Neutrophil (primary cell): ENCODE results near the gene CD79B.
"Not testable (repeated sequence)": the region's sequence is repeated elsewhere in the genome, so short reads cannot be mapped to it uniquely, and the experiment has no call there.

Experiments used
- H3K27ac ChIP-seq: fragments of 200-600 bp; sonication (generic); 2 replicates; pipeline ENCODE4 v1.5.1; 2016; ENCODE audit warnings: mild to moderate bottlenecking, moderate library complexity
- H3K27me3 ChIP-seq: fragments of 200-600 bp; sonication (generic); 2 replicates; pipeline ENCODE4 v1.6.0; 2016; ENCODE audit warnings: mild to moderate bottlenecking
- H3K36me3 ChIP-seq: fragments of 200-600 bp; sonication (generic); 2 replicates; pipeline ENCODE4 v1.5.1; 2017
- H3K4me1 ChIP-seq, 2 experiments: fragments of 200-600 bp in 1 of 2; sonication (generic) in 1 of 2; 1 replicate in 1 of 2; 2 replicates in 1 of 2; pipeline versions ENCODE4 v1.5.1 to v1.6.1; 2013 to 2016; ENCODE audit warnings: low read depth in 1 of 2, low read length in 1 of 2, mild to moderate bottlenecking in 1 of 2, moderate library complexity in 1 of 2; ENCODE audit not compliant: control insufficient read depth in 1 of 2, insufficient read depth in 1 of 2
- H3K4me3 ChIP-seq, 2 experiments: fragments of 200-600 bp in 1 of 2; sonication (generic) in 1 of 2; 1 replicate in 1 of 2; 2 replicates in 1 of 2; pipeline ENCODE4 v1.5.1; 2013 to 2016; ENCODE audit warnings: low read depth in 1 of 2, low read length in 1 of 2, mild to moderate bottlenecking in 1 of 2, moderate library complexity in 1 of 2
- H3K9me3 ChIP-seq: fragments of 200-600 bp; sonication (generic); 2 replicates; pipeline ENCODE4 v1.5.1; 2016
- TF ChIP-seq, protein P1 (sequence below): fragments of 200-600 bp; sonication (generic); IDR thresholded peaks from 2 replicates; pipeline ENCODE4 v1.5.1; 2016; ENCODE audit warnings: antibody characterized with exemption

CD79B gene

DNA sequence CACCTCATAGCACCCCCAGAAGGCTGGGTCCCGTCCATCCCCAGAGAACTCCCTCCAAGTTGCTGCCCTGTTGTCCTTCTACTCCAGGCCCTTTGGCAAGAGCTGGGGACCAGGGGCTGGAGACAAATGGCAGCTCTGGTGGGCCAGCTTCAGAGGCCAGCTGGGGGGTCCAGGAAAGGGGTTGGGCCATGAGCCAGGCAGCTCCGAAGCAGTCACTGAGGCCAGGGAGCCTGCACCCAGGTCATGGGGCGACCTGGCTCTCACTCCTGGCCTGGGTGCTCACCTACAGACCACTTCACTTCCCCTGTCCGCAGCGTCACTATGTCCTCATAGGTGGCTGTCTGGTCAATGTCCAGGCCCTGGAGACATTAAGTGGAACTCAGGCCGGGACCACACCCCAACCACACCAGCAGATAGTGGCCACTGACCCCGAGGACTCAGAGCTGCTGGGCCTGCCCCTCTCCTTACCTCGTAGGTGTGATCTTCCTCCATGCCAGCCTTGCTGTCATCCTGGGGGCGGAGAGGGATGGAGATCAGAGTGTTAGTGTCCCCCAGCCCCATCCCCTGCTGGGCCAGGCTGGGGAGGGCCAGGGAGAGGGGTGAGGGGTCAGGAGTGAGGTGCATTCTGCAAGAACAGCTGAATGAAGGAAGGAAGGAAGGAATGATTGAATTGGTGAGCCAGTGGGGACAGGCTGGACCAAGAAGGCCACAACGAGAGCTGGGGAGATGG, 3.0 kb downstream of the CD79B start:
- no peaks in the 10 kb centered on the region for H3K36me3 ChIP-seq
- H3K9me3 ChIP-seq: no peaks in the 10 kb centered on the region
- H3K4me3 ChIP-seq: no peak overlapping the region
- TF ChIP-seq, protein P1, sequence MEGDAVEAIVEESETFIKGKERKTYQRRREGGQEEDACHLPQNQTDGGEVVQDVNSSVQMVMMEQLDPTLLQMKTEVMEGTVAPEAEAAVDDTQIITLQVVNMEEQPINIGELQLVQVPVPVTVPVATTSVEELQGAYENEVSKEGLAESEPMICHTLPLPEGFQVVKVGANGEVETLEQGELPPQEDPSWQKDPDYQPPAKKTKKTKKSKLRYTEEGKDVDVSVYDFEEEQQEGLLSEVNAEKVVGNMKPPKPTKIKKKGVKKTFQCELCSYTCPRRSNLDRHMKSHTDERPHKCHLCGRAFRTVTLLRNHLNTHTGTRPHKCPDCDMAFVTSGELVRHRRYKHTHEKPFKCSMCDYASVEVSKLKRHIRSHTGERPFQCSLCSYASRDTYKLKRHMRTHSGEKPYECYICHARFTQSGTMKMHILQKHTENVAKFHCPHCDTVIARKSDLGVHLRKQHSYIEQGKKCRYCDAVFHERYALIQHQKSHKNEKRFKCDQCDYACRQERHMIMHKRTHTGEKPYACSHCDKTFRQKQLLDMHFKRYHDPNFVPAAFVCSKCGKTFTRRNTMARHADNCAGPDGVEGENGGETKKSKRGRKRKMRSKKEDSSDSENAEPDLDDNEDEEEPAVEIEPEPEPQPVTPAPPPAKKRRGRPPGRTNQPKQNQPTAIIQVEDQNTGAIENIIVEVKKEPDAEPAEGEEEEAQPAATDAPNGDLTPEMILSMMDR: no peak
- H3K4me1 ChIP-seq: peaks cover 12 to 13% of the 10 kb centered on the region in 2 experiments
- no peak overlapping the region for H3K27ac ChIP-seq
- peaks cover 12% of the 10 kb centered on the region for H3K27me3 ChIP-seq

DNA sequence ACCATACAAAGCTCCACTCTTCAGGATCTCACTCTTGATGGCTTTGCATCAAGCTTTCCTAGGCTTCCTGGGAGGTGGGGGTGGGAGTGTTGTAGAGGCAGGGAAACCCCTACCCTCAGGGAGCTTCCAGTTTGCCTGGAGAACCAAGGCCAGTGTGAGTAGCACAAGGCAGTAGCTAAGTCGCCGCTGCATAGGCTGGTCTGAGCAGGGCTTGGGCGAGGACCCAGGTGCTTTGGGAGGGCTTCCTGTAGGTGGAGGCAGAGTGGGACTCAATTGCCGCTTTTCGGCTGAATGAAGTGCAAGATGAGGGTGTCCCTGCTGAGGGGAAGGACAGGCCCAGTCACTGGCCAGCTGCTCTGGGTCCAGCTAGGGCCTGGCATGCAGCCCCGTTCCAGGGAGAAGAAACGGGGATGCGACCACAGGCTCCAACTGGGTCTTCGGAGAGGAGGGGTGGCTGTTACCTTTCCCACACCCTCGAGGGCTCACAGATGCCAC, 3.9 kb downstream of the CD79B start:
- Histone ChIP-seq H3K27me3 (peaks cover 12% of the 10 kb centered on the region), H3K27ac (no peak overlapping the region), H3K36me3 (no peaks in the 10 kb centered on the region), H3K4me1 (peaks cover 12 to 13% of the 10 kb centered on the region in 2 experiments), H3K4me3 (no peak overlapping the region), H3K9me3 (no peaks in the 10 kb centered on the region)
- TF ChIP-seq, protein P1: no peak

DNA sequence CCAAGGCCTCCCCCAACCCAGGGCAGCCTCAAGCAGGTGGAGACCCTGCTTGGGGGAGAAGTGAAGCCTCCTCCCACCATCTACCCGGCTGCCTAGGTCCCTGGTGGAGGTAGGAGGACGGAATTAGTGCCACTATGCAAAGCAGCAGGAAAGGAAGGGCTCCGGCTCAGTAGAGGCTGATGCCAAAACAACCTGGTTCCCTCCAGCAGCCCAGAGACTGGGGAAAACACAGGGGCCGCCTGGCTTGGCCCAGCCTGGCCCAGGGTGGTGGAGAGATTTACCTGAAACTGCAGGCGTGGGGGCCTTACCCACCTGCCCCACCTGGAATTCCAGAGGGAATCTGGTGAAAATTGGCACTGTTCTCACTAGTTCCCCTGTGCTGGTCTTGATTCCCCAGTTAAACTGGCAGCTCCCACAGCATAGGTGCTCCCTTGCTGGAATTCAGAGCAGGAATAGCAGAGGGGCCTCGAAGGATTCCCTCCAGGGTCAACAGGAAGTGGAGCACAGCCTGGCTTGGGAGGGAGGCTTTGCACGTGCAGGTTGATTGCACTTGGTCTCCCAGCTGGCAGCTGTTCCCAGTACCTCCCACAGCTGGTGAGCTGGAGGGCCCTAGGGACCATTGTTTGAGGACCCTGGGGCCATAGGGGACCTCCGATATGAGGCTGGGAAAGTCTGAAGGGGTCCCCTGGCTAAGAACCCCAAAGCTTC, 4.5 kb downstream of the CD79B start:
- peaks cover 10% of the 10 kb centered on the region for H3K27me3 ChIP-seq
- H3K9me3 ChIP-seq: no peaks in the 10 kb centered on the region
- H3K4me1 ChIP-seq: peaks cover 12 to 13% of the 10 kb centered on the region in 2 experiments
- TF ChIP-seq, protein P1: no peak
- no peaks in the 10 kb centered on the region for H3K36me3 ChIP-seq
- H3K27ac ChIP-seq: no peak overlapping the region
- no peak overlapping the region for H3K4me3 ChIP-seq

DNA sequence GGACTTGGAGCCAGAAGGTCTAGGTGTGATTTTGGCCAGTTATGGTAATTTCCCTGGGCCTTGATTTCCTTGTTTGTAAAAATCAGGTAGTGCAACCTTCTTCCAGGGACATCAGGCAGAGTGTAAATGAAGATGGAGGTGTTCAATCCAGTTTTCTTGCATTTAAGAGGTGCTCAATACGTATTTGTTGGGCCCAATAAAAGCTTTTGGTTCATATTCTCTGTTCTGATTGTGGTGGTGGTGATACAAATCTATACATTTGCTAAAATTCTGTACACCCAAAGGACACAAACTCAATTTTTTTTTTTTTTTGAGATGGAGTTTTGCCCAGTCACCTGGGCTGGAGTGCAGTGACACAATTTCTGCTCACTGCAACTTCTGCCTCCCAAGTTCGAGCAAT, 6.0 kb downstream of the CD79B start:
- Histone ChIP-seq H3K4me3 (no peak overlapping the region), H3K4me1 (peaks cover 2 to 3% of the 10 kb centered on the region in 2 experiments), H3K9me3 (no peaks in the 10 kb centered on the region), H3K36me3 (no peaks in the 10 kb centered on the region), H3K27ac (no peak overlapping the region), H3K27me3 (no peaks in the 10 kb centered on the region)
- TF ChIP-seq, protein P1: no peak

DNA sequence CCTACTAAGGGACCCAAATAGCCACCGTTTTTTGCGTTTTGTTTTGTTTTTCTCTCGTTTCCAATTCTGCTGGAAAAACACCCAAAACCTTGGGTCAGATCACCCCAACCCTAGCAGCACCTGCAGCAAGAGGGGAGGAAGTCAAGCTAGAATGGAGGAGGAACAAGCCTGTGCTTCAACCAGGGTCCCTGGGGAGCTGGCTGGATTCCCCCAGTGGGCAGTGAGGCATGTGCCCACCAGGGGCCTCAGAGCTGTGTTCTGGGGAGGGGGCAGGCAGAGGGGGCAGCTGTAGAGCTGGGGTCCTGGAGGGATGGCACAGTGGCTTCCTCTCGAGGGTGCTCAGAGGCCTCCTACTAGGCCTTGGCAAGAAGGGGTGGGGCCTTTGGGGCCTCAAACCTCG, 6.5 kb downstream of the CD79B start:
- H3K4me1 ChIP-seq: no peaks in the 10 kb centered on the region
- TF ChIP-seq, protein P1: no peak
- no peak overlapping the region for H3K4me3 ChIP-seq
- no peaks in the 10 kb centered on the region for H3K36me3 ChIP-seq
- no peak overlapping the region for H3K27ac ChIP-seq
- H3K9me3 ChIP-seq: no peaks in the 10 kb centered on the region
- no peaks in the 10 kb centered on the region for H3K27me3 ChIP-seq

DNA sequence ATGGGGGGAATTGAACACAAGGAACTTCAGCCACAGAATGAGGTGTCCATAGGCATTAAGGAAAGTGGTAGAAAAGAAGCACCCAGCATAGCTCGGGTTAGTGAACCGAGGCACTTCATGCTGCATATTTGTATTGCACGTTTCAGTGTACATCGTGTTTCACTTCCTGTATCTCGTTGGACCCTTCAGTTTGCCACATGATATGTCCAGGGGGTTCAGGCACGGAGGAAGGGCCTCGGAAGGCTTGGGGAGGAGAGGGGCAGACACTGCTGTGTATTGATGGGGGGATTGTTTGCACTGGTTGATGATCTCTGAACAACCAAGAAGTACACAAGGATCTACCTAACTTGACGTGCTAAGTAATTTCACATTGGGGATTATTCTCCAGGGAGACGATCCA, 9.7 kb downstream of the CD79B start:
- H3K27ac ChIP-seq, H3K36me3 ChIP-seq, H3K27me3 ChIP-seq, H3K4me1 ChIP-seq, H3K9me3 ChIP-seq, H3K4me3 ChIP-seq: not testable (repeated sequence)

DNA sequence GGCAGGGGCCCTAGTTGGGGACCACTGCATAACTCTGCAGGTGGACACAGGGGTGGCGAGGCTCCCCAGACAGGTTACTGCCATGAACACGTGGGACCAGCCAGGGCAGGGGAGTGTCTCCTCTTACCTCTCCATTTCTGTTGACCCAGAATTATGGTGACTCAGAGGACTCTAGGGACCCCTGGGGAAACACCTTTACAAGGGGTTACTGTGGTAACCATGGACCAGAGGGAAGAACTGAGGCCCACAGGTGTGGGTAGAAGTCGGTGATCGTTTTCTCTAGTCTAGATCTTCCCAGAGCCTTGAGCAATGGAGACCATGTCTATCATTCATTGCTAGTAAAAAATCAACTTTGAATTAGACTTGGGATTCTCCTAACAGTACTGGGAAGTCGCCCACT, 11.4 kb downstream of the CD79B start:
- H3K9me3 ChIP-seq, H3K27ac ChIP-seq, H3K36me3 ChIP-seq, H3K4me3 ChIP-seq, H3K4me1 ChIP-seq, H3K27me3 ChIP-seq: not testable (repeated sequence)

DNA sequence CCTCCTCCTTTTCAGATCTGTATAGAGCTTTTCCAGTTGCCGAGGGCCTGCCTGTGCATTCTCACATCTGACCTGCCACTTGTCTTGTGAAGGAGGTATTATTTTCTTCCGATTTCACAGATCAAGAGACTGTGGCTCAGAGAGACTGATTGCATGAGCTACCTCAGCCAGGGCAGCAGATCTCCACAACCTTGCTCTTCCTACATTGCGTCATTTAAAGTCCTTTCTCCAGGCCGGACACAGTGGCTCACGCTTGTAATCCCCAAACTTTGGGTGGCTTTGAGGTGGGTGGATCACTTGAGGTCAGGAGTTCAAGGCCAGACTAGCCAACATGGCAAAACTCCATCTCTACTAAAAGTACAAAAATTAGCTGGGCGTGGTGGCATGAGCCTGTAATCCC, 12.1 kb downstream of the CD79B start:
- H3K27me3 ChIP-seq, H3K36me3 ChIP-seq, H3K27ac ChIP-seq, H3K4me1 ChIP-seq, H3K4me3 ChIP-seq, H3K9me3 ChIP-seq: not testable (repeated sequence)
